GM18526 (cell line): ENCODE results near the gene NRM.

ENCODE experiments used
- POLR2A ChIP-seq: IDR thresholded peaks from 3 replicates; pipeline ENCODE4 v1.6.1; 2011; ENCODE audit not compliant: insufficient read length; ENCODE audit errors: extremely low read depth

The NRM gene, protein sequence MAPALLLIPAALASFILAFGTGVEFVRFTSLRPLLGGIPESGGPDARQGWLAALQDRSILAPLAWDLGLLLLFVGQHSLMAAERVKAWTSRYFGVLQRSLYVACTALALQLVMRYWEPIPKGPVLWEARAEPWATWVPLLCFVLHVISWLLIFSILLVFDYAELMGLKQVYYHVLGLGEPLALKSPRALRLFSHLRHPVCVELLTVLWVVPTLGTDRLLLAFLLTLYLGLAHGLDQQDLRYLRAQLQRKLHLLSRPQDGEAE

DNA sequence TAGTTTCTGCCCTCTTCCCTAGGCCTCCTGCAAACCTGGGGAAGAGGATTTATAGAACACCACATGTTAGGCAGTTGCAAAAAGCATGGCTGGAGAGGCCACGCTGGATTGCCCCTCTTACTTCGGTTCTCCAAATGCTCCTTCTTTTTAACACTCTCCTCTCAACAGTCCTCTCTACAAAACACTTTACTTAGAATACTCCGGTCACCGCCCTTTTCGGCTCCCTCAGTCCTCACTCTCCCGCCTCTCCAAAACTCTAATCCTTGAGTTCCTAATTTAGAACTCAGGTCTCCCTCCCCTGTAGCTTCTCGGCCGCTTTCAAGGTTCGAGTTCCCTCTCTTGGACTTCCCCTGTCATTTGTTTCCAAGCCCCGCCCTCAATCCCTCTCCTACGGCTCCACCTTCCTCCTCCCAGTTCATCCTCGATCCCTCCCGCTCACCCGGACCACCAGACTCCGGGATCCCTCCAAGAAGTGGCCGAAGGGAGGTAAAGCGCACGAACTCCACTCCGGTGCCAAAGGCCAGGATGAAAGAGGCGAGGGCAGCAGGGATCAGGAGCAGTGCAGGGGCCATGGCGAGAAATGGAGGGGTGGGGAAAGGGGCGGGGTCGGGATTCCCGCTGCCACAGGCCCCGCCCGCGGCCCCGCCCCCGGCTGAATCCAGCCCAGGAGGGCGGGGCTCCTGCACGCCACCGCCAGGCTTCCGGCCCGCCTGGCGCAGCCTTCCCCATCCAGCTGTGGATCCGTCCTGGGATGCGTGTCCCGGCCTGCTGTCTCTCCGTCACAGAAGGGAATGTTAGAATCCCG, at the start of gene NRM:
Gene NRM, minus strand, starts transcription at position 582 of the 805 bp plus-strand sequence. Its CDS starts 10 bp downstream, at position 572.
- peak; percentile 72 for TF ChIP-seq POLR2A

DNA sequence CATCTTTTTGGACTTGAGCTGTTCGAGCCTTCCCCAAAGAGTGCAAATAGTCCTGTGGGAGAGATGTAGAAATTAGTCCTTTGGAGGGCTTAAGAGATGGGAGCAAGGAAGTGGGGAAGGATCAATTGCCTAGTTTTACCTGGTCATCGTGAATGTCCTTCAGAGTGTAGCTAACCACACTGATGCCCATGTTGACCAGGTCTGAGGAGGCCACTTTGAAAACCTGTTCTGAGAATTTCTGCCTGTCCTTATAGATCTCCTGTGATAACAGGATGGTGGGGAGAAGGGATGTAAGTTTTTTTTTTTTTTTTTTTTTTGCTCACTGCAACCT, 49.7 kb upstream of the NRM start:
- TF ChIP-seq POLR2A = no peak

DNA sequence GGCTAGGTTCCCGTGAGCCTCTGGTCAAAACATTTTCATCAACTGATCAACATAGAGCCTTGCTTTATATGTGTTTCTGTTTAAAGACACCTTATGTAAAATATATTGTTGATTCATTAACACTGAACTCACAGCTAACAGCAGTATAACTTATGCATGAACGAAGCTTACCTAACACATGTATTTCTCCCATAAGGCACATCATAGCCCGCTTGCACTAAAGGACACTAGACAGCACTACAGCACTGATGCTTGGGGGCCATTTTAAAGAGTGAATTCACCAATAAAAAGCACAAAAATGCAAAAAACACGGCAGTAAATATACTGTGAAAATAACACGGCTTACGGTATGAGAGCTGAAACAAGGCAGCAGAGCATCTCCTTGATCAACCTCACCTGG, 47.7 kb upstream of the NRM start:
- TF ChIP-seq POLR2A = no peak

DNA sequence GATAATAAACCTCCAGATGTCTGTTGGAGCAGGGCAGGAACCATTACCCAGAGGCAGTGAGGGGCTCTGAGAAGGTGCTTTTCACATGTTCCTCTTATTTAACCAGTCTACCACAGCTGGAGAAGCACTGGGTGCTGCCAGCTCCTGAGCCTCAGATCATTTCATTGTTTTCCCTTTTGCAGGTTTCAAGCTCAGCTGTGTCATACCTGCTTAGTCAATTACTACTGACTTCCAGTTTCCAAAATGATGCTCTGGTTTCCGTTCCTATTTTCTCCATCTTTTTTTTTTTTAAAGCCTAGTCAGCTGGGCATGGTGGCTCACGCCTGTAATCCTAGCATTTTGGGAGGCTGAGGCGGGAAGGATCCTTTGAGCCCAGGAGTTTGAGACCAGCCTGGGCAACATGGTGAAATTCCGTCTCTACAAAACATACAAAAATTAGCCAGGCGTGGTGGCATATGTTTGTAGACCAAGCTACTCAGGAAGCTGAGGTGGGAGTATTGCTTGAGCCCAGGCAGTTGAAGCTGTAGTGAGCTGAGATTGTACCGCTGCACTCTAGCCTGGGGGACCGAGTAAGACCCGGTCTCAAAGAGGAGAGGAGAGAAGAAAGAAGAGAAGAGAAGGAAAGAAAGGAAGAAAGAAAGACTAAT, 45.0 kb upstream of the NRM start:
- TF ChIP-seq POLR2A = no peak

DNA sequence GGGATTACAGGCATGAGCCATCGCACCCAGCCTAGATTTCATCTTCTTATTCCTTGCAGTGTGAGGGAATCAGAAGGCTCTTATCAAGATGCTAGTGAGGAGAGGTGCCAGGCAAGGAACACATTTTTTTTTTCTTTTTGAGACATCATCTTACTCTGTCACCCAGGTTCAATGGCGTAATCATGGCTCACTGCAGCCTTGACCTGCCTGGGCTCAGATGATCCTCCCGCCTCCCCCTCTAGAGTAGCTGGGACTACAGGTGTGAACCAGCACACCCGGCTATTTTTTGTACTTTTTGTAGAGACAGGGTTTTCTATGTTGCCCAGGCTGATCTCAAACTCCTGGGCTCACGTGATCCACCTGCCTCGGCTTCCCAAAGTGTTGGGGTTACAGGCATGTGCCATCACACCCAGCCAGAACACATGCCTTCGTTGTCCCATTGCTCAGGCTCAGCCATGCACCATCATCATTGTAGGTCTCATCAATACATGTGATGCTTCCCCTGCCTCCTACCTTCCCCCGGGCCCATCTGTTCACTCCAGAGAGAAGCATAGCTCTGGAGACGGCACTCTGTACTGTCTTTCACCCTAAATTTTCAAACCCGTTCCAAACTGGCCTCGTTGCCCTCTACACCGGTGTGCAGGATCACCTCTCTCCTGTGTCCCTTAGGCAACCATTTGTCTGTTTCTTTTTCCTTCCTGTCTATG, 41.6 kb upstream of the NRM start:
- TF ChIP-seq POLR2A = no peak

DNA sequence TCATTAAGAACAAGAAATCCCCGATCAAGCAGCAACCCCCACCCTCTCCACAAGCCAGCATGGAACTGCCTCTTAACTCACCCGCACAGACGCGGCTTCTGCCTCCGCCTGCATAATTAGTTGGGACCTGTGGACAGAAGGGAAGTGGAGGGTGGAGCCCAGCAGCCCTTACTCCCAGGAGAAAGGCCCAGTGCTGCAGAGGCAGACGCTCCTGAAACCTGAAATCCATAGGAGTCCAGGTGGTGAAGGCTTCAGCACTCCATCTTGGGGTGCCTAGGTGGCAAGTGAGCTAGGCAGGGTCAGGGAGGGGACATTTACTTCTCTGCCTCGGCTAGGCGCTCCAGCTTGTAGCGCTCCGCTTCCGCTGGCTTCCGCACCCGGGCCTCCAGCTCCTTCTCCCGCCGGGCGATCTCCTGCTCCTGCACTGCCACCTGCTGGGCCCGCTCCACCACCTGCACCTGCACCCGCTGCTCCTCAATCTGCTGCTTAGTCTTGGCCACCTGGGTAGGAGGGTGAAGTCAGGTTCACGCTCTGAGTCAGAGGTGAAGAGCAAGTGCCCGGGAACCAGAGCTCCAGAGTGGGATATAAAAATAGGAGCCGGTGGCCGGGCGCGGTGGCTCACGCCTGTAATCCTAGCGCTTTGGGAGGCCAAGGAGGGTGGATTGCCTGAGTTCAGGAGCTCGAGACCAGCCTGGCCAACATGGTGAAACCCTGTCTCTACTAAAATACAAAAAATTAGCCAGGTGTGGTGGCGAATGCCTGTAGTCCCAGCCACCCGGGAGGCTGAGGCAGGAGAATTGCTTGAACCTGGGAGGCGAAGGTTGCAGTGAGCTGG, 40.0 kb upstream of the NRM start:
- no peak for TF ChIP-seq POLR2A

DNA sequence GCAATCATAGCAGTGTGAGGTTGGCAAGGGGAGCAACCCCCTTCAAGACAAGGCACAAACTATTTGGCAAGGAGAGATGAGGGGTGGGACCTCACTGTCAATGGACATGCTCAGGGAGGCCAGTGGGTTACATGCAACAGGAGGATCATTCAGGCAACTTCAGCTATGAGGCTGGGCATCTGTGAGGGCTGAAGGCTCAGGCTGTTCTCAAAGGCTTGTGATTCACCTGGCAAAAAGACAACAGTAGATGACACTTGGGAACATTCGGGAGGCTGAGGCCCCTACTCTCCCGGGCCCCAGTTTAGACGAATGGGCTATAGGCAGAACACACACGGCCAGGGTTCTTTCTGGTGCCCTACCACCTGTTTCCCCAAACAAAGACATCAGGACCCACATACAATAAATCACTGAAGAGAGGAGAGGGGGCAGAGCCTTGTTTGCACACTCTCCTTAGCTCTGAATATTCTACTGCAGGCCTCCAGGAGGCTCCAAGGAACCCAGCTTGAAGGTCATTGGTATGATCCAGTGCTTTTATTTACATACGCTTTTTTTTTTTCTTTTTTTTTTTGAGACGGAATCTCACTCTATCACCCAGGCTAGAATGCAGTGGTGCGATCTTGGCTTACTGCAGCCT, 37.3 kb upstream of the NRM start:
- TF ChIP-seq POLR2A = no peak

DNA sequence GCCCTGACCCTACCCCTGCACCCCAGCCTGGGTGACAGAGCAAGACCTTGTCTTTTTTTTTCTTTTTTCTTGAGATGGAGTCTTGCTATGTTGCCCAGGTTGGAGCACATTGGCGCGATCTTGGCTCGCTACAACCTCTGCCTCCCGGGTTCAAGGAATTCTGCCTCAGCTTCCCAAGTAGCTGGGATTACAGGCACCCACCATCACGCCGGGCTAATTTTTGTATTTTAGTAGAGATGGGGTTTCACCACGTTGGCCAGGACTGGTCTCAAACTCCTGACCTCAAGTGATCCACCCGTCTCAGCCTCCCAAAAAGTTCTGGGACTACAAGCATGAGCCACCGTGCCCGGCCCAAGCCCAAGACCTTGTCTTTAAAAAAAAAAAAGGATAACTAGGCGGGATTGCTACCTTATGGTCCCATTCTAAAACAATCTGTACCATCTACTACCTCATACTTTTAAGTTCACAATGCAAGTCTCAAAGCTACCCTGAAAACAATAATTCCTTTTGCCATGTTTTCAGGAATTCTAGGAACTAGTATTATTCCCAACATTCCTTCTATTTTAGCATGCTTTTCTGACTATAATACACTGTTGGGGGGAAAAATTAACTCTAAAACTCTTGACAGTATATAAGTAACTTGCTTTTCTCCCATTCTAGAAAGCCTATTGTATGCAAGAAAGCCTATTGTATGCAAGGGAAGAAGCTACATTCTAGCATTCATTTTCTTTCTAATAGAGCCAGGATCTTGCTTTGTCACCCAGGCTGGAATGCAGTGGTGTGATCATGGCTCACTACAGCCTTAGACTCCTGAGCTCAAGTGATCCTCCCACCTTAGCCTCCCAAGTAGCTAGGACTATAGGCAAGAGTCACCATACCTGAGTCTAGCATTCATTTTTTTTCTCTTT, 36.0 kb upstream of the NRM start:
- TF ChIP-seq POLR2A = no peak

DNA sequence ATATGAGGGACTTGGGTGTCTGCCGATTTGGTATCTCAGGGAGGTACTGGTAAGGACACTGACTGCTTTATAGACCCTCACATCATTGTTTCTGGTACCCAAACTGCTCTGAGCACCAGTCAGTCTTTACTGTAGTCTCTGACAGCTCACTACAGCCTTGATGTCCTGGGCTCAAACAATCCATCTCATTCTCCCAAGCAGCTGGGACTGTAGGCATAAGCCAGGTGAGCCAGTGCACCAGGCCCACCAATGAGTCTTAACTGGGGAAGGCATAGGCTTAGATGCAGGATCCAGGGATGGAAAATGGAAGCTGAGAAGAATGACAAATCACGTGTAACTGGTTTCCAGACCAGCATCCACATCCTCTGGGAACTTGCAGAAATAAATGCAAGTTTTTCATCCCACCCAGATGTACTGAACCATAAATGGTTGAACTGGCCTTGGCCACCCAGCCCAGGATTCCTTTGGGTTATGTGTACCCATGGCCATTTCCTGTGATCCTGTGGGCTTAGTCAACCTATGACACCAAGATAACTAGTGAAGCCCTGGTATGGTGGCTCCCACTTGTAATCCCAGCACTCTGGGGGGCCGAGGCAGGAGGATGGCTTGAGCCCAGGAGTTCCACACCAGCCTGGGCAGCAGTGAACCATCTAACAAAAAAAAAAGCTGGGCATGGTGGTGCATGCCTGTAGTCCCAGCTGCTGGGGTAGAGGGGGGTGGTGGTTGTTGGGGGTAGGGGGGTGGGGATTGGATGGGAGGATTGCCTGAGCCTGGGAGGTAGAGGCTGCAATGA, 35.1 kb upstream of the NRM start:
- no peak for TF ChIP-seq POLR2A

DNA sequence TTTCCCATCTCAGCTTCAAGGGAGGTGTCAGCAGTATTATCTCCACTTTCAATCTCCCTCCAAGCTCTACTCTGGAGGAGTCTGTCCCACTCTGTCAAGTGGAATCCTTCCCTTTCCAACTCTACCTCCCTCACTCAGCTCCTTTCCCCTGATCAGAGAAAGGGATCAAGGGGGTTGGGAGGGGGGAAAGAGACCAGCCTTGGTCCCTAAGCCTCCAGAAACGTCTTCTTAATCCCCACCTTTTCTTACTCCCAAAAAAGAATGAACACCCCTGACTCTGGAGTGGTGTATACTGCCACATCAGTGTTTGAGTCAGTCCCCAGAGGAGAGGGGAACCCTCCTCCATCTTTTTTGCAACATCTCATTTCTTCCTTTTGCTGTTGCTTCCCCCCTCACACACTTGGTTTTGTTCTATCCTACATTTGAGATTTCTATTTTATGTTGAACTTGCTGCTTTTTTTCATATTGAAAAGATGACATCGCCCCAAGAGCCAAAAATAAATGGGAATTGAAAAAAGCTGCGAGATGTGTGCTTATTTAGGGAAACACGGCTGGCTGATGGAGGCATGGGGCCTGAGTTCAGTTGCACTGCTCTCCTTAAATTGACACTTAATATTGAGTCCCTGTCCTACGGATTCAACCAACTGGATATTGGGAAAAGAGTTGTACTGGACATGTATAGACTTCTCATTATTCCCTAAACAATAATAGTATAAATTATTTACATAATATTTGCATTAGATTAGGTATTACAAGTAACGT, 34.3 kb upstream of the NRM start:
- no peak for TF ChIP-seq POLR2A

DNA sequence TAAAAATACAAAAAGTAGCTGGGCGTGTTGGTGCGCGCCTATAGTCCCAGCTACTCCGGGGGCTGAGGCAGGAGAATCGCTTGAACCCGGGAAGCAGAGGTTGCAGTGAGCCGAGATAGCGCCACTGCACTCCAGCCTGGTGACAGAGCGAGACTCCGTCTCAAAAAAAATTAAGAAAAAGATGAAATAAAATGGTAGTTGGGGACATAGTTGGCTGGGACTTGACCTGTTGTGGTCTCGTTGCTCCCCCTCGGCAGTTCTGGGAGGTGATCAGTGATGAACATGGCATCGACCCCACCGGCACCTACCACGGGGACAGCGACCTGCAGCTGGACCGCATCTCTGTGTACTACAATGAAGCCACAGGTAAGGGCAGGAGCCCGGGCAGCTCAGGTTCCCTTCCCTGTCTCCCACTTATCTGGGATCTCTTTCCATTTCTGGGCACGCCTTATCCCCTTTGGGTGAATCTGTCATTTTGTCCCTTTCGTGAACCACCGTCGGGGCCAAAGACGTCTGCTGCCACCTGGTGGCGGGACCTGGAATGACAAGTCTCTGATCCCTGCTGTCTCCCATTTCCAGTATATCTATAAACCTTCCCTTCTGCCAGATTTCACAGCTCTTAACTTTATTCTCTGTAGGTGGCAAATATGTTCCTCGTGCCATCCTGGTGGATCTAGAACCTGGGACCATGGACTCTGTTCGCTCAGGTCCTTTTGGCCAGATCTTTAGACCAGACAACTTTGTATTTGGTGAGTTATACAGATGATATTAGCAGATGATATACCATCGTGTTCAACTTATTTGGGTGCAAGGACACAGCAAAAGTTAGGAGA, 31.7 kb upstream of the NRM start:
- TF ChIP-seq POLR2A = peak; percentile 32
